ENCODE data around the gene ABTB2.
A peak's percentile ranks its signal among the peaks of the same experiment; 100 is the strongest.

The ABTB2 gene

GRCh38 chr11:34205326-34206035 is 152.3 kb downstream of the ABTB2 start:
- DNase-seq = no peak

GRCh38 chr11:34204396-34205279 is 153.2 kb downstream of the ABTB2 start:
- DNase-seq = no peak

- no peak for DNase-seq
Observed at GRCh38 chr11:34203377-34203871, 154.4 kb downstream of the ABTB2 start.

GRCh38 chr11:34201129-34201528 is 156.7 kb downstream of the ABTB2 start:
- no peak for DNase-seq

- no peak for DNase-seq
Observed at GRCh38 chr11:34199525-34199924, 158.3 kb downstream of the ABTB2 start.

- no peak for DNase-seq
Observed at GRCh38 chr11:34198523-34198922, 159.3 kb downstream of the ABTB2 start.

GRCh38 chr11:34197256-34197655 is 160.6 kb downstream of the ABTB2 start:
- no peak for DNase-seq

GRCh38 chr11:34194576-34195335 is 163.1 kb downstream of the ABTB2 start:
- no peak for DNase-seq

GRCh38 chr11:34192481-34193401 is 165.1 kb downstream of the ABTB2 start:
- peak; percentile 54 for DNase-seq

- no peak for DNase-seq
Observed at GRCh38 chr11:34191578-34191977, 166.2 kb downstream of the ABTB2 start.

GRCh38 chr11:34190192-34191139 is 167.3 kb downstream of the ABTB2 start:
- DNase-seq = no peak

GRCh38 chr11:34189191-34189590 is 168.6 kb downstream of the ABTB2 start:
- no peak for DNase-seq

GRCh38 chr11:34188181-34188580 is 169.6 kb downstream of the ABTB2 start:
- no peak for DNase-seq

GRCh38 chr11:34185926-34186841 is 171.6 kb downstream of the ABTB2 start:
- no peak for DNase-seq

- no peak for DNase-seq
Observed at GRCh38 chr11:34184505-34185015, 173.2 kb downstream of the ABTB2 start.

- no peak for DNase-seq
Observed at GRCh38 chr11:34183848-34184391, 173.9 kb downstream of the ABTB2 start.

- no peak for DNase-seq
Observed at GRCh38 chr11:34182921-34183685, 174.7 kb downstream of the ABTB2 start.

- no peak for DNase-seq
Observed at GRCh38 chr11:34182425-34182824, 175.4 kb downstream of the ABTB2 start.

All from activated CD4-positive, alpha-beta T cell treated with anti-CD3 and anti-CD28 coated beads for 48 hours (primary cell).